HepG2 (cell line): ENCODE data around the gene FAM228B. TPM values are rescaled to one million over a fixed set of nuclear protein-coding genes. Genes with fewer than 3 reads are reported as not detected.

Experiments
- ATAC-seq: fragments of 200-7000 bp; cut with Tn5 transposase; 3 replicates; pipeline ENCODE4 v1.9.1; 2020; ENCODE audit warnings: mild to moderate bottlenecking, moderate library complexity
- BruUV-seq: library from RNA; stranded (reverse); fragments of 400-500 nt; replicated peaks from 2 replicates; lab custom pipeline; 2021; lab: Mats Ljungman, UMichigan
- CTCF ChIA-PET: fragments of 300-600 bp; formaldehyde crosslinking; extraction: SDS; loops from one replicate; lab custom pipeline; 2021; ENCODE audit warnings: low total read pairs, inconsistent platforms, low intra/inter-chr PET ratio; lab: Yijun Ruan, JAX
- POLR2A ChIA-PET: fragments of 350-600 bp; sonication (Branson Sonifier 250); formaldehyde crosslinking; loops from one replicate; lab custom pipeline; 2020; ENCODE audit warnings: antibody characterized with exemption, inconsistent platforms; lab: Yijun Ruan, JAX
- DNase-seq: peaks from one replicate; pipeline ENCODE4 v3.0.0-alpha.2; 2015; ENCODE audit warnings: low spot score
- FAIRE-seq: peaks from 3 replicates; lab custom pipeline; 2011; peaks lifted over from hg19 to GRCh38; lab: Jason Lieb, UNC
- H2AFZ ChIP-seq: one replicate; pipeline ENCODE4 v1.6.1; 2011; ENCODE audit warnings: low read length, inconsistent platforms
- H3K27ac ChIP-seq: fragments of 300-600 bp; 3 replicates; pipeline ENCODE4 v1.8.0; 2011; ENCODE audit warnings: mixed run types, mild to moderate bottlenecking, mixed read lengths, low read length, inconsistent platforms; ENCODE audit not compliant: insufficient read depth; ENCODE audit errors: extremely low read length
- H3K27me3 ChIP-seq, 2 experiments: fragments of 200-600 bp in 1 of 2; 2 replicates in 1 of 2; 3 replicates in 1 of 2; pipeline versions ENCODE4 v1.6.0 to v1.8.0; 2011; ENCODE audit warnings: low read length in 2 of 2, mild to moderate bottlenecking in 2 of 2, moderate library complexity in 2 of 2, inconsistent platforms in 1 of 2; ENCODE audit not compliant: insufficient read depth in 2 of 2, control insufficient read depth in 1 of 2
- H3K36me3 ChIP-seq, 2 experiments: fragments of 200-600 bp in 1 of 2; replicated peaks in 1 of 2; 2 replicates in 1 of 2; 3 replicates in 1 of 2; pipeline versions ENCODE4 v1.5.1 to v1.8.0; 2011; ENCODE audit warnings: low read length in 2 of 2, inconsistent platforms in 1 of 2; ENCODE audit not compliant: insufficient read depth in 2 of 2, control insufficient read depth in 1 of 2
- H3K4me1 ChIP-seq: 2 replicates; pipeline ENCODE4 v1.5.1; 2012; ENCODE audit warnings: low read length, inconsistent platforms; ENCODE audit not compliant: insufficient read depth
- H3K4me2 ChIP-seq: 2 replicates; pipeline ENCODE4 v1.6.0; 2011; ENCODE audit warnings: low read depth, low read length, inconsistent platforms
- H3K4me3 ChIP-seq, 3 experiments: fragments of 200-600 bp in 1 of 3; sonication (generic), shearing (Covaris generic) in 1 of 3; replicated peaks in 1 of 3; 2 replicates each; pipeline ENCODE4 v1.5.1; 2011 to 2016; ENCODE audit warnings: low read length in 3 of 3, inconsistent platforms in 2 of 3, low read depth in 2 of 3, mild to moderate bottlenecking in 2 of 3, control low read depth in 1 of 3, mixed read lengths in 1 of 3; ENCODE audit not compliant: insufficient read depth in 1 of 3
- H3K79me2 ChIP-seq: one replicate; pipeline ENCODE4 v1.6.1; 2011; ENCODE audit warnings: low read length, inconsistent platforms; ENCODE audit not compliant: insufficient read depth
- H3K9ac ChIP-seq: 2 replicates; pipeline ENCODE4 v1.6.0; 2011; ENCODE audit warnings: mild to moderate bottlenecking, low read depth, low read length, inconsistent platforms; ENCODE audit not compliant: insufficient read depth
- H3K9me3 ChIP-seq: 2 replicates; pipeline ENCODE4 v1.5.1; 2012; ENCODE audit warnings: mild to moderate bottlenecking, low read length
- H4K20me1 ChIP-seq: 2 replicates; pipeline ENCODE4 v1.6.0; 2011; ENCODE audit warnings: inconsistent platforms, mild to moderate bottlenecking, low read length, moderate library complexity; ENCODE audit not compliant: insufficient read depth
- BCL6 ChIP-seq: IDR thresholded peaks from 2 replicates; pipeline ENCODE4 v1.6.1; 2016; ENCODE audit warnings: missing genetic modification reagents, missing compliant biosample characterization
- CSRNP2 ChIP-seq: sonication (generic); formaldehyde crosslinking; conservative IDR thresholded peaks from 2 replicates; pipeline ENCODE4 v1.8.0; 2022; ENCODE audit warnings: low read depth, missing genetic modification reagents
- MXI1 ChIP-seq: IDR thresholded peaks from 3 replicates; pipeline ENCODE4 v1.6.1; 2012; ENCODE audit warnings: low read depth, low read length, inconsistent platforms, borderline replicate concordance
- NFIC ChIP-seq: IDR thresholded peaks from 2 replicates; pipeline ENCODE4 v1.6.1; 2012; ENCODE audit warnings: mild to moderate bottlenecking, low read length, inconsistent platforms
- RFXAP ChIP-seq: sonication (generic); formaldehyde crosslinking; IDR thresholded peaks from 2 replicates; pipeline ENCODE4 v1.4.0; 2020; ENCODE audit warnings: missing genetic modification reagents, borderline replicate concordance
- RXRA ChIP-seq: sonication (generic); formaldehyde crosslinking; IDR thresholded peaks from 2 replicates; pipeline ENCODE4 v1.5.1; 2020; ENCODE audit warnings: missing genetic modification reagents
- ZBTB10 ChIP-seq: sonication (generic); formaldehyde crosslinking; IDR thresholded peaks from 2 replicates; pipeline ENCODE4 v1.4.0; 2020; ENCODE audit warnings: missing genetic modification reagents, borderline replicate concordance
- ZKSCAN8 ChIP-seq: IDR thresholded peaks from 2 replicates; pipeline ENCODE4 v1.6.1; 2016; ENCODE audit warnings: borderline replicate concordance, missing genetic modification reagents, missing compliant biosample characterization
- ZNF205 ChIP-seq: IDR thresholded peaks from 2 replicates; pipeline ENCODE4 v1.6.1; 2018; ENCODE audit warnings: missing biosample characterization, missing genetic modification reagents
- ZNF3 ChIP-seq: IDR thresholded peaks from 2 replicates; pipeline ENCODE4 v1.7.0; 2017; ENCODE audit warnings: inconsistent platforms
- ZNF382 ChIP-seq: sonication (generic); formaldehyde crosslinking; IDR thresholded peaks from 2 replicates; pipeline ENCODE4 v1.5.0; 2020; ENCODE audit warnings: missing genetic modification reagents, mild to moderate bottlenecking, borderline replicate concordance
- ZNF619 ChIP-seq: sonication (generic); formaldehyde crosslinking; IDR thresholded peaks from 2 replicates; pipeline ENCODE4 v1.4.0; 2020; ENCODE audit warnings: mild to moderate bottlenecking, missing genetic modification reagents
- ZNF775 ChIP-seq: sonication (generic); formaldehyde crosslinking; IDR thresholded peaks from 2 replicates; pipeline ENCODE4 v1.4.0; 2020; ENCODE audit warnings: missing genetic modification reagents, mild to moderate bottlenecking, moderate library complexity, borderline replicate concordance
- WGBS: methylation state at CpG from one replicate; pipeline ENCODE4 v1.1.6; 2017; ENCODE audit warnings: low lambda C conversion rate; 5-methylcytosine and 5-hydroxymethylcytosine counted together
- in situ Hi-C: cut with HindIII; loops from 2 replicates; pipeline ENCODE4 v1.10.0; 2017; ENCODE audit warnings: low pct_unique_long_range_greater_than_20kb; ENCODE audit not compliant: extremely low pct_ligation_motif_present
- intact Hi-C: fragments of 100-400 bp; cut with micrococcal nuclease; formaldehyde crosslinking; loops from one replicate; pipeline ENCODE4 v1.10.0; 2022; ENCODE audit not compliant: unreplicated experiment
- polyA plus RNA-seq, 8 experiments: library from polyadenylated mRNA; depleted of rRNA in 3 of 8; stranded (reverse) in 7 of 8; unstranded in 1 of 8; fragments of >200 nt; fragmentation: Illumina TruSeq in 4 of 8; extraction: Trizol in 4 of 8; gene quantifications; 2 replicates each; pipeline versions ENCODE4 v1.2.1 to v1.2.3, GENCODE V29; 2011 to 2016; ENCODE audit warnings: low read depth in 4 of 8, missing spikeins in 1 of 8, mixed read lengths in 1 of 8; ENCODE audit not compliant: insufficient read depth in 1 of 8
- total RNA-seq, 5 experiments: library from RNA; depleted of rRNA; stranded (reverse); fragments of >200 nt; fragmentation: Illumina TruSeq; extraction: Trizol; gene quantifications; 2 replicates each; pipeline ENCODE4 v1.2.3, GENCODE V29; 2016; ENCODE audit warnings: low read depth in 1 of 5

FAM228B gene
- total and polyA plus RNA-seq, 2 of the 13 experiments (the other 11 are each of a cell fraction or from before 2014, with no cell fraction given): 0.79 to 1.1 TPM

GRCh38 chr2:24160761-24161160 lies 37.5 kb downstream of the FAM228B start:
- Histone ChIP-seq H3K9me3 (no peaks in the 10 kb centered on the region), H3K27ac (no peak overlapping the region), H4K20me1 (no peaks in the 10 kb centered on the region), H3K27me3 (no peaks in the 10 kb centered on the region), H3K9ac (no peak overlapping the region), H3K4me2 (no peak overlapping the region), H3K79me2 (no peaks in the 10 kb centered on the region), H3K36me3 (no peaks in the 10 kb centered on the region), H3K4me1 (peaks cover 26% of the 10 kb centered on the region), H3K4me3 (no peak overlapping the region), H2AFZ (no peak overlapping the region)
- CTCF ChIA-PET: no interaction called here
- in situ Hi-C loops (loop anchor here (10.0 kb wide), 3 partner anchors 76 to 336 kb away; partner anchors contain the start of gene TP53I3), intact Hi-C loops (no loop called here)
- no TSS peak for BruUV-seq
- FAIRE-seq (no peak), ATAC-seq (no peak), DNase-seq (no peak)
- POLR2A ChIA-PET: no interaction called here
- TF ChIP-seq RXRA (no peak), ZNF205 (CRISPR knock-in tag) (peak; percentile 96)

- H3K36me3 ChIP-seq: no peaks in the 10 kb centered on the region
- no peak overlapping the region for H3K4me3 ChIP-seq
- no peak for TF ChIP-seq NFIC
- no peak for TF ChIP-seq ZKSCAN8 (CRISPR knock-in tag)
- TF ChIP-seq ZBTB10 (CRISPR knock-in tag): no peak
- TF ChIP-seq BCL6 (CRISPR knock-in tag): no peak
- TF ChIP-seq ZNF3 (CRISPR knock-in tag): no peak
- no peak for TF ChIP-seq ZNF775 (CRISPR knock-in tag)
- no peak for TF ChIP-seq MXI1
- no peak for TF ChIP-seq ZNF382 (CRISPR knock-in tag)
- no peak for TF ChIP-seq ZNF619 (CRISPR knock-in tag)
- TF ChIP-seq CSRNP2 (CRISPR knock-in tag): no peak
- TF ChIP-seq RFXAP: no peak
- H3K9ac ChIP-seq: no peak overlapping the region
- H3K4me2 ChIP-seq: no peak overlapping the region
- intact Hi-C loops (no loop called here), in situ Hi-C loops (loop anchor here (10.0 kb wide), 3 partner anchors 78 to 338 kb away; partner anchors contain the start of gene TP53I3)
- FAIRE-seq (no peak), DNase-seq (no peak), ATAC-seq (no peak)
- H4K20me1 ChIP-seq: no peaks in the 10 kb centered on the region
- H3K27ac ChIP-seq: no peak overlapping the region
- peaks cover 16% of the 10 kb centered on the region for H3K4me1 ChIP-seq
- no peaks in the 10 kb centered on the region for H3K79me2 ChIP-seq
- ChIA-PET CTCF (interaction anchor here (4.9 kb wide), 1 partner anchor 78 kb away, joined by 71 read pairs; the partner anchor contains the start of gene TP53I3), POLR2A (interaction anchor here (2.1 kb wide), 1 partner anchor 78 kb away, joined by 11 read pairs; the partner anchor contains the start of gene TP53I3)
- no TSS peak for BruUV-seq
- H2AFZ ChIP-seq: no peak overlapping the region
- no peaks in the 10 kb centered on the region for H3K9me3 ChIP-seq
- H3K27me3 ChIP-seq: peaks cover 0 to 14% of the 10 kb centered on the region in 2 experiments; a peak in 3 of 5 replicates
- WGBS: 90% methylated on average over 1 of the region's 1 CpG
Measured at GRCh38 chr2:24162494-24162893, 39.2 kb downstream of the FAM228B start.
